Osteocyte (in vitro differentiated cells): ENCODE data around the gene EXOC3. TPM values are rescaled to one million over a fixed set of nuclear protein-coding genes. Genes with fewer than 3 reads are reported as not detected.

Experiments
- DNase-seq: peaks from one replicate; pipeline ENCODE4 v3.0.0; 2021; ENCODE audit warnings: mixed read lengths; ENCODE audit not compliant: unreplicated experiment; ENCODE audit errors: extremely low spot score
- H3K27ac Mint-ChIP-seq: one replicate; pipeline ENCODE4 v1.8.0; 2021; ENCODE audit warnings: mild to moderate bottlenecking, mixed read lengths; ENCODE audit not compliant: unreplicated experiment
- H3K27me3 Mint-ChIP-seq: one replicate; pipeline ENCODE4 v1.8.0; 2021; ENCODE audit warnings: mixed read lengths; ENCODE audit not compliant: unreplicated experiment
- H3K36me3 Mint-ChIP-seq: one replicate; pipeline ENCODE4 v1.8.0; 2021; ENCODE audit warnings: mixed read lengths; ENCODE audit not compliant: unreplicated experiment
- H3K4me1 Mint-ChIP-seq: one replicate; pipeline ENCODE4 v1.8.0; 2021; ENCODE audit warnings: mixed read lengths; ENCODE audit not compliant: unreplicated experiment
- H3K4me3 Mint-ChIP-seq: one replicate; pipeline ENCODE4 v1.8.0; 2021; ENCODE audit warnings: mild to moderate bottlenecking, moderate library complexity, mixed read lengths; ENCODE audit not compliant: unreplicated experiment
- H3K9me3 Mint-ChIP-seq: one replicate; pipeline ENCODE4 v1.8.0; 2021; ENCODE audit warnings: mixed read lengths; ENCODE audit not compliant: unreplicated experiment
- CTCF ChIP-seq: fragments of 200-600 bp; sonication (generic); IDR thresholded peaks from 2 replicates; pipeline ENCODE4 v1.5.0; 2021; ENCODE audit warnings: antibody characterized with exemption, mild to moderate bottlenecking, moderate library complexity
- total RNA-seq: library from RNA; stranded (reverse); gene quantifications from 2 replicates; pipeline ENCODE4 v1.2.1, GENCODE V29; 2021

Gene EXOC3
- total RNA-seq, 1 donor from 2014 or later, result 81.4 TPM

GRCh38 chr5:488241-488640 lies 45.3 kb downstream of the EXOC3 start:
- H3K27ac Mint-ChIP-seq, result no peak overlapping the region
- no peak for DNase-seq
- no peaks in the 10 kb centered on the region for H3K27me3 Mint-ChIP-seq
- TF ChIP-seq CTCF, result no peak
- H3K9me3 Mint-ChIP-seq, result no peaks in the 10 kb centered on the region
- no peak overlapping the region for H3K4me3 Mint-ChIP-seq
- no peaks in the 10 kb centered on the region for H3K36me3 Mint-ChIP-seq
- H3K4me1 Mint-ChIP-seq, result no peaks in the 10 kb centered on the region

GRCh38 chr5:488744-489688 lies 46.0 kb downstream of the EXOC3 start:
- no peaks in the 10 kb centered on the region for H3K9me3 Mint-ChIP-seq
- H3K36me3 Mint-ChIP-seq, result no peaks in the 10 kb centered on the region
- H3K27ac Mint-ChIP-seq, result no peak overlapping the region
- no peaks in the 10 kb centered on the region for H3K4me1 Mint-ChIP-seq
- no peak overlapping the region for H3K4me3 Mint-ChIP-seq
- H3K27me3 Mint-ChIP-seq, result no peaks in the 10 kb centered on the region
- TF ChIP-seq CTCF, result no peak
- no peak for DNase-seq

- no peak for TF ChIP-seq CTCF
- no peak overlapping the region for H3K4me3 Mint-ChIP-seq
- no peaks in the 10 kb centered on the region for H3K36me3 Mint-ChIP-seq
- H3K27ac Mint-ChIP-seq, result no peak overlapping the region
- DNase-seq, result no peak
- H3K9me3 Mint-ChIP-seq, result no peaks in the 10 kb centered on the region
- no peaks in the 10 kb centered on the region for H3K27me3 Mint-ChIP-seq
- H3K4me1 Mint-ChIP-seq, result no peaks in the 10 kb centered on the region
Measured at GRCh38 chr5:489689-490080, 46.7 kb downstream of the EXOC3 start.

GRCh38 chr5:490116-491106 lies 47.4 kb downstream of the EXOC3 start:
- H3K4me1 Mint-ChIP-seq, result no peaks in the 10 kb centered on the region
- H3K4me3 Mint-ChIP-seq, result no peak overlapping the region
- no peak for TF ChIP-seq CTCF
- no peaks in the 10 kb centered on the region for H3K27me3 Mint-ChIP-seq
- H3K36me3 Mint-ChIP-seq, result no peaks in the 10 kb centered on the region
- no peaks in the 10 kb centered on the region for H3K9me3 Mint-ChIP-seq
- no peak for DNase-seq
- H3K27ac Mint-ChIP-seq, result no peak overlapping the region
